GM11168 (cell line): Measurements from ENCODE around the gene PRSS21.

Experiments used
- in situ Hi-C: fragments of 300-500 bp; cut with MboI; formaldehyde crosslinking; loops from one replicate; pipeline ENCODE4 v1.12.0; 2022; ENCODE audit warnings: low sequenced_read_pairs; ENCODE audit not compliant: unreplicated experiment

PRSS21 gene

GRCh38 chr16:2856686-2857450, 39.8 kb downstream of the PRSS21 start:
- in situ Hi-C loops = no loop called here

GRCh38 chr16:2857451-2858244, 40.6 kb downstream of the PRSS21 start, which contains the start of gene PRSS22:
Gene PRSS22 (minus strand): TSS chr16:2858170. CDS start chr16:2858104, 66 bp downstream.
- in situ Hi-C loops = no loop called here

GRCh38 chr16:2858245-2859025, 41.4 kb downstream of the PRSS21 start:
- in situ Hi-C loops = no loop called here

- in situ Hi-C loops = loop anchor here (5.0 kb wide), 1 partner anchor 32 kb away; no protein-coding TSS in a partner anchor
These were observed 42.7 kb downstream of the PRSS21 start for GRCh38 chr16:2859686-2860265.

- in situ Hi-C loops = loop anchor here (5.0 kb wide), 1 partner anchor 34 kb away; no protein-coding TSS in a partner anchor
These were observed 44.0 kb downstream of the PRSS21 start for GRCh38 chr16:2860826-2861567.

GRCh38 chr16:2865651-2866050, 48.6 kb downstream of the PRSS21 start:
- in situ Hi-C loops = no loop called here

DNA sequence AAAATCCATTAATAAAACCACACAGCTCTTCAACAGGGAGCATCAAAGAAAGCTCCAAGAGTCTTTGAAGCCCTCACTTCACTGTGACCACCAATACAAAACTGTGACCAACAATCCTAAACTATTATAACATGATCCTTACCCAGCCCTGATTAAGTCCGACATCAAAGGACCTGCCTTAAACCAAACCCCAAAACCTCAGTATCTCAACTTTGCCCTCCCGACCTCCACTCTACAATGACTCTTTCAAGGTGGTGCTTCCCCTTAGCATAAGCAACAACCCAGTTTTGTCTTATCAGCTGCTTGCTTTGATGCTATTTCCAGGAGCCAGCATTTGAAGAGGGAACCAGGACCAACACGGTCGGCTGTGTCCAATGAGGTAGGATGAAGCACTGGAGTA, 49.4 kb downstream of the PRSS21 start:
- in situ Hi-C loops = no loop called here

- in situ Hi-C loops = no loop called here
These were observed 50.6 kb downstream of the PRSS21 start for GRCh38 chr16:2867661-2867986.

DNA sequence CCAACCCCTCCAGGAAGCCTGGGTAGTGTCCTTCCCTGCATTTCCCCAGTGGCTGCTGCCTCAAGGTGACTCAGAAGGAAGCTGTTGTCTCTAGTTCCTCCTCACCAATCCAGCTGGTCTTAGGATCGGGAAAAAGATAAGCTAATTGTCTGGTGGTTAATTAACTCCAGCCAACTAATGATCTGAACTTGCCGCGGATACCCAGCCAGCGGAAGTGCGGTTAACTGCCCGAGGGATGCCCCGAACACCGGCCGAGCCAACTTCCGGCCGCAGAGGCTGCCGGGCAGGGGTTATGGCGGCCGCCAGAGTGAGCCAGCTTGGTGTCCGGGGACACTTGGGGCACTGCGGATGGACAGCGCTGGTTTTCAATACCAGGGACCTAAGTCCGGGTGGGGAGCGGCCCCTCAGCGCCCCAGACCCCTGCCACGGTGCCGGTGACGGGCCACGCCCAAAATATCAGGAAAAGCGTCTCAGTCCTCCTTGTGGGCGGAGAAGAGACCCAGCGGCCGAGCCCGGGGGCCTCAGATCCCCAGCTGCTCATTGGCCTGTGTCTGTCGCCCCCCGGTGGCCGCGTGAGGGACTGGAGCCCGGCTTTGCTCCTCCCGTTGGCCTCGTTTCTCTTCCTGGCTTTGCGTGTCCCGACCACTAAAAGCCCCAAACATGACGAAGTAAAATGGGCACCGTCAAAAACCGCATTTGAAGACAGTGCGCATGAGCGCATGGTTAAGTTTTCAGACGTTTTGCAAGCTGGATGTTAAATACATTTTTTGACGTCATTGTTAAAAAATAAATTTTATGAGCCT, 51.2 kb downstream of the PRSS21 start:
- in situ Hi-C loops = no loop called here
